Activated CD4-positive, alpha-beta T cell treated with anti-CD3 and anti-CD28 coated beads for 36 hours (primary cell): ENCODE measurements around the gene HMGN5. TPM values are rescaled to one million over a fixed set of nuclear protein-coding genes. Genes with fewer than 3 reads are reported as not detected.
A peak's percentile ranks its signal among the peaks of the same experiment; 100 is the strongest.

ENCODE experiments used
- ATAC-seq: fragments of 200-7000 bp; cut with Tn5 transposase; one replicate; pipeline ENCODE4 v1.10.0; 2021; ENCODE audit warnings: mild to moderate bottlenecking, moderate library complexity
- CTCF ChIA-PET: fragments of 350-600 bp; sonication (Branson Sonifier 250); formaldehyde crosslinking; loops from one replicate; lab custom pipeline; 2021; ENCODE audit warnings: antibody characterized with exemption; lab: Charles Lee
- POLR2A ChIA-PET: fragments of 350-600 bp; sonication (Branson Sonifier 250); formaldehyde crosslinking; loops from one replicate; lab custom pipeline; 2021; ENCODE audit warnings: antibody characterized with exemption, inconsistent platforms; lab: Charles Lee
- DNase-seq: peaks from one replicate; pipeline ENCODE4 v3.0.0-alpha.2; 2020
- H3K27ac Mint-ChIP-seq: one replicate; pipeline ENCODE4 v1.8.0; 2021; ENCODE audit warnings: mixed read lengths
- H3K27me3 Mint-ChIP-seq: one replicate; pipeline ENCODE4 v1.8.0; 2021; ENCODE audit warnings: mixed read lengths
- H3K36me3 Mint-ChIP-seq: one replicate; pipeline ENCODE4 v1.8.0; 2021; ENCODE audit warnings: low read depth, mixed read lengths
- H3K4me1 Mint-ChIP-seq: one replicate; pipeline ENCODE4 v1.8.0; 2021; ENCODE audit warnings: mixed read lengths
- H3K4me3 Mint-ChIP-seq: one replicate; pipeline ENCODE4 v1.8.0; 2021; ENCODE audit warnings: mild to moderate bottlenecking, moderate library complexity, mixed read lengths
- H3K9me3 Mint-ChIP-seq: one replicate; pipeline ENCODE4 v1.8.0; 2021; ENCODE audit warnings: low read depth, mixed read lengths
- intact Hi-C, 2 experiments: fragments of 100-400 bp; cut with DNase I in 1 of 2; cut with micrococcal nuclease in 1 of 2; formaldehyde crosslinking; loops; one replicate each; pipeline versions ENCODE4 v1.14.2 to v1.15.1; 2022 to 2024; cut with DNase I, micrococcal nuclease
- total RNA-seq, 2 experiments: library from RNA; stranded (reverse); gene quantifications; one replicate each; pipeline ENCODE4 v1.2.3, GENCODE V29; 2021

HMGN5 gene
- total RNA-seq, 2 experiments from 2014 or later: 5.5 to 6.6 TPM

DNA sequence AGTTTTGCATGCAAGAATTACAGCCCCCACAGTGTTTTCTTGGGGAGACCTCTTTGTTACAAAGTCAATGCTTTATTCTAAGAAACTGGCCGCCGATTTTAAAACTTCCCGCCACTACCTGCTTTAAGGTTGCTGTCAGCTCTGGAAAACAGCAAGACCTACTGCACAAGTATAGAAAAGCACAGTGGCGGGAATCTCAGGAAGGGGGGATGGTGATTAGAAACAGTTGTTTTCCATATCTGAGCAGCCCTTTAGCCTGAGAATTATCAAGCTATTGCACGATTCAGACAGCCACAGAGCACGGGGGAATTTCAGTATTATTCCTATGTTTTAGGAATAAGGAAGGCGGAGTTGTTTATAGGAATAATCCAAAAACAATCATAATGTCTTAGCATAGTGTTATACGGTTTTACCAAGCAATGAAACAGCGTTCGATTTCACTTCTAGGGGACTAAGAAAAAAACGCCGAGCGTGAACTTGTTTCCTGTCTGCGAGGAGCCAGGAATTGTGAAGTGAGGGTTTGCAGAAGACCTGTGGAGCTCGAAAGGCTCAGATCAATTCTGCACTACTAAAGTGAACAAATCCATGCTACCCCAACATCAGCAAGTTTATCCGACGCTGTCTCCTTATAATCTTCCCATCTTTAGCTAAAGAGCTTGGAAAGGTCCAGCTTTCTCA lies 81.3 kb downstream of the HMGN5 start:
- ATAC-seq: peak; percentile 2
- ChIA-PET CTCF (interaction anchor here (0.6 to 1.3 kb wide), 6 partner anchors 9 to 454 kb away, joined by 3 to 8 read pairs (median 4); no protein-coding TSS in a partner anchor), POLR2A (no interaction called here)
- Mint-ChIP-seq H3K27ac (no peak overlapping the region), H3K9me3 (no peaks in the 10 kb centered on the region), H3K36me3 (no peaks in the 10 kb centered on the region), H3K27me3 (peaks cover 4% of the 10 kb centered on the region), H3K4me3 (peak overlapping the region; percentile 93), H3K4me1 (peaks cover 4% of the 10 kb centered on the region)
- DNase-seq: no peak
- intact Hi-C loops: loop anchor here (2.0 to 5.0 kb wide), 3 partner anchors 82 to 453 kb away; partner anchors contain the start of gene SH3BGRL (in 1 of the 2)

- ATAC-seq: no peak
- Mint-ChIP-seq H3K9me3 (no peaks in the 10 kb centered on the region), H3K4me1 (peaks cover 3% of the 10 kb centered on the region), H3K4me3 (no peak overlapping the region), H3K27me3 (no peaks in the 10 kb centered on the region), H3K27ac (no peak overlapping the region), H3K36me3 (no peaks in the 10 kb centered on the region)
- DNase-seq: no peak
- intact Hi-C loops: no loop called here
- POLR2A ChIA-PET: no interaction called here
- CTCF ChIA-PET: no interaction called here
Observed at GRCh38 chrX:81114757-81115156, 87.0 kb downstream of the HMGN5 start.

DNA sequence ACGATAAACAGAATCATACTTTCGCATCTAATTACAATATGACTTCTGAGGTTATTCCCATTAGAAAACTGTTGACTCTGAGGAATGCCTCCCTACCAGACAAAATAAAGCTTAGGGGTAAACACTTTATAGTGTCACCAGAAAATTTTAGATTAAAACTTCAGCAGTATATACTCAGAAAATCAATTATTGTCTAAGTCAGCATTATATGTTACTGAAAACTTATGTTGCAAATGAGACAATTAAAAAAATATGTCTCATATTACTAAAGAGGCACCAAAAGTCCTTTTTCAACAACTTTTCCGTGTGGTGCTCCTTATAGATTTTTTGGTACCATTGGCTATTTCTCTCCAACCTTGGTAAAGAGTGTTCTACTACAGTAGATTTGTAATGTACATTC lies 91.4 kb downstream of the HMGN5 start:
- Mint-ChIP-seq H3K27ac (no peak overlapping the region), H3K4me3 (no peak overlapping the region), H3K27me3 (peaks cover 2% of the 10 kb centered on the region), H3K36me3 (no peaks in the 10 kb centered on the region), H3K9me3 (peaks cover 7% of the 10 kb centered on the region), H3K4me1 (no peaks in the 10 kb centered on the region)
- CTCF ChIA-PET: no interaction called here
- POLR2A ChIA-PET: no interaction called here
- DNase-seq (no peak), ATAC-seq (no peak)
- intact Hi-C loops: no loop called here

DNA sequence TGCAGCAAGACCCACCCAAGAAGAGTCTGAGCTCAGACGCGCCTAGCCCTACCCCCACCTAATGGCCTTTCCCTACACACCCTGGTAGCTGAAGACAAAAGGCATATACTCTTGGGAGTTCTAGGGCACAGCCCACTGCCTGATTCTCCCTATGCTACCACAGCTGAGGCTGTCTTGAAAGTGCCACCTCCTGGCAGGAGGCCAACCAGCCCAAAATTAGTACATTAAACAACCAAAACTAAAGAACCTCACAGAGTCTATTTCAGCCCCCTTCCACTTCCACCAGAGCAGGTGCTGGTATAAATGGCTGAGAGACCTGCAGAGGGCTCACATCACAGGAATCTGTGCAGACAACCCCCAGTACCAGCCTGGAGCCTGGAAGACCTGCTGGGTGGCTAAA lies 119.1 kb downstream of the HMGN5 start:
- Mint-ChIP-seq H3K9me3 (peaks cover 1% of the 10 kb centered on the region), H3K4me1 (no peaks in the 10 kb centered on the region), H3K36me3 (no peaks in the 10 kb centered on the region), H3K4me3 (no peak overlapping the region), H3K27me3 (peaks cover 2% of the 10 kb centered on the region), H3K27ac (no peak overlapping the region)
- DNase-seq: no peak
- CTCF ChIA-PET: no interaction called here
- intact Hi-C loops: no loop called here
- POLR2A ChIA-PET: no interaction called here
- ATAC-seq: no peak

Other genes with a start within 250 kb of the HMGN5 start
- gene SH3BGRL, start 189 bp upstream of the HMGN5 start, total RNA-seq: 10 to 100 TPM; 34.5 to 46.9 TPM